Activated naive CD4-positive, alpha-beta T cell treated with Interleukin-2 at 50 U/mL for 16 hours (primary cell): ENCODE measurements around the gene CUEDC1.

Experiments
- DNase-seq: peaks from one replicate; pipeline ENCODE4 v3.0.0-alpha.2; 2020

Gene CUEDC1

GRCh38 chr17:57832314-57833178 is 122.7 kb downstream of the CUEDC1 start:
- no peak for DNase-seq

- DNase-seq, result no peak
Measured at GRCh38 chr17:57830880-57831279, 124.3 kb downstream of the CUEDC1 start.

GRCh38 chr17:57823469-57824401 is 131.5 kb downstream of the CUEDC1 start:
- DNase-seq, result no peak

- DNase-seq, result no peak
Measured at GRCh38 chr17:57819867-57820266, 135.3 kb downstream of the CUEDC1 start.

GRCh38 chr17:57819285-57819684 is 135.9 kb downstream of the CUEDC1 start:
- DNase-seq, result no peak

- no peak for DNase-seq
Measured at GRCh38 chr17:57818066-57818465, 137.1 kb downstream of the CUEDC1 start.

GRCh38 chr17:57817299-57817698 is 137.9 kb downstream of the CUEDC1 start:
- DNase-seq, result no peak

GRCh38 chr17:57814421-57814820 is 140.8 kb downstream of the CUEDC1 start:
- no peak for DNase-seq

- DNase-seq, result no peak
Measured at GRCh38 chr17:57811638-57812280, 143.5 kb downstream of the CUEDC1 start.
